Astrocyte (in vitro differentiated cells and primary cell): ENCODE results near the gene NXPH3. TPM values are rescaled to one million over a fixed set of nuclear protein-coding genes. Genes with fewer than 3 reads are reported as not detected.

ENCODE experiments used
- DNase-seq: peaks from one replicate; pipeline ENCODE4 v3.0.0-alpha.2; 2010; ENCODE audit warnings: low read depth
- FAIRE-seq: peaks from 2 replicates; lab custom pipeline; 2011; peaks lifted over from hg19 to GRCh38; lab: Jason Lieb, UNC
- H2AFZ ChIP-seq: 2 replicates; pipeline ENCODE4 v1.6.0; 2012; ENCODE audit warnings: low read depth, low read length, inconsistent platforms
- H3K27ac ChIP-seq: 2 replicates; pipeline ENCODE4 v1.5.1; 2011; ENCODE audit warnings: low read depth, low read length, inconsistent platforms
- H3K27me3 ChIP-seq: 2 replicates; pipeline ENCODE4 v1.6.0; 2011; ENCODE audit warnings: low read length, inconsistent platforms; ENCODE audit not compliant: insufficient read depth
- H3K36me3 ChIP-seq: 2 replicates; pipeline ENCODE4 v1.5.1; 2011; ENCODE audit warnings: low read length, inconsistent platforms; ENCODE audit not compliant: insufficient read depth
- H3K4me1 ChIP-seq: 2 replicates; pipeline ENCODE4 v1.5.1; 2011; ENCODE audit warnings: low read length, inconsistent platforms; ENCODE audit not compliant: insufficient read depth
- H3K4me2 ChIP-seq: 2 replicates; pipeline ENCODE4 v1.6.0; 2012; ENCODE audit warnings: low read length, inconsistent platforms
- H3K4me3 ChIP-seq: 2 replicates; pipeline ENCODE4 v1.5.1; 2011; ENCODE audit warnings: low read depth, mild to moderate bottlenecking, low read length, inconsistent platforms; ENCODE audit not compliant: insufficient read depth
- H3K79me2 ChIP-seq: 2 replicates; pipeline ENCODE4 v1.6.0; 2012; ENCODE audit warnings: mild to moderate bottlenecking, low read length, inconsistent platforms; ENCODE audit not compliant: insufficient read depth
- H3K9ac ChIP-seq: 2 replicates; pipeline ENCODE4 v1.6.0; 2012; ENCODE audit warnings: mild to moderate bottlenecking, low read length, inconsistent platforms
- H3K9me3 ChIP-seq: 2 replicates; pipeline ENCODE4 v1.5.1; 2012; ENCODE audit warnings: low read depth, mild to moderate bottlenecking, low read length, inconsistent platforms; ENCODE audit not compliant: insufficient read depth
- H4K20me1 ChIP-seq: 2 replicates; pipeline ENCODE4 v1.6.0; 2012; ENCODE audit warnings: low read length, inconsistent platforms; ENCODE audit not compliant: insufficient read depth
- H3K27ac Mint-ChIP-seq: one replicate; pipeline ENCODE4 v1.8.0; 2021; ENCODE audit warnings: mild to moderate bottlenecking, mixed read lengths; ENCODE audit not compliant: unreplicated experiment
- H3K27me3 Mint-ChIP-seq: one replicate; pipeline ENCODE4 v1.8.0; 2021; ENCODE audit warnings: low read depth, mixed read lengths; ENCODE audit not compliant: unreplicated experiment
- H3K36me3 Mint-ChIP-seq: one replicate; pipeline ENCODE4 v1.8.0; 2021; ENCODE audit warnings: low read depth, mixed read lengths; ENCODE audit not compliant: unreplicated experiment
- H3K4me1 Mint-ChIP-seq: one replicate; pipeline ENCODE4 v1.8.0; 2021; ENCODE audit warnings: low read depth, mixed read lengths; ENCODE audit not compliant: unreplicated experiment
- H3K4me3 Mint-ChIP-seq: one replicate; pipeline ENCODE4 v1.8.0; 2021; ENCODE audit warnings: mild to moderate bottlenecking, moderate library complexity, mixed read lengths; ENCODE audit not compliant: unreplicated experiment
- H3K9me3 Mint-ChIP-seq: one replicate; pipeline ENCODE4 v1.8.0; 2021; ENCODE audit warnings: mild to moderate bottlenecking, mixed read lengths; ENCODE audit not compliant: unreplicated experiment
- CTCF ChIP-seq: IDR thresholded peaks from 2 replicates; pipeline ENCODE4 v1.5.1; 2011; ENCODE audit warnings: low read depth, mild to moderate bottlenecking, inconsistent platforms, low read length, moderate library complexity; ENCODE audit not compliant: insufficient read depth
- EZH2 ChIP-seq: IDR thresholded peaks from 2 replicates; pipeline ENCODE4 v1.6.1; 2012; ENCODE audit warnings: mild to moderate bottlenecking, low read length, inconsistent platforms; ENCODE audit not compliant: insufficient read depth
- total RNA-seq: library from RNA; stranded (reverse); gene quantifications from 2 replicates; pipeline ENCODE4 v1.2.1, GENCODE V29; 2021

Gene NXPH3
- total RNA-seq, 1 donor from 2014 or later, result 0.43 TPM

- FAIRE-seq (no peak), DNase-seq (no peak)
- Histone ChIP-seq H3K4me3 (no peak overlapping the region), H3K79me2 (no peaks in the 10 kb centered on the region), H3K36me3 (no peaks in the 10 kb centered on the region), H3K27me3 (peaks cover 44% of the 10 kb centered on the region), H3K9me3 (no peaks in the 10 kb centered on the region), H4K20me1 (no peaks in the 10 kb centered on the region), H3K4me2 (peak overlapping the region; percentile 86), H2AFZ (no peak overlapping the region), H3K27ac (no peak overlapping the region), H3K4me1 (no peaks in the 10 kb centered on the region), H3K9ac (no peak overlapping the region)
- H3K27ac Mint-ChIP-seq, result no peak overlapping the region
- peaks cover 1% of the 10 kb centered on the region for H3K4me1 Mint-ChIP-seq
- peak overlapping the region; percentile 42 for H3K4me3 Mint-ChIP-seq
- H3K36me3 Mint-ChIP-seq, result peaks cover 2% of the 10 kb centered on the region
- TF ChIP-seq CTCF, result no peak
- TF ChIP-seq EZH2, result no peak
- H3K9me3 Mint-ChIP-seq, result no peaks in the 10 kb centered on the region
- peaks cover 56% of the 10 kb centered on the region for H3K27me3 Mint-ChIP-seq
Observed at GRCh38 chr17:49570540-49571242, 5.0 kb upstream of the NXPH3 start.

DNA sequence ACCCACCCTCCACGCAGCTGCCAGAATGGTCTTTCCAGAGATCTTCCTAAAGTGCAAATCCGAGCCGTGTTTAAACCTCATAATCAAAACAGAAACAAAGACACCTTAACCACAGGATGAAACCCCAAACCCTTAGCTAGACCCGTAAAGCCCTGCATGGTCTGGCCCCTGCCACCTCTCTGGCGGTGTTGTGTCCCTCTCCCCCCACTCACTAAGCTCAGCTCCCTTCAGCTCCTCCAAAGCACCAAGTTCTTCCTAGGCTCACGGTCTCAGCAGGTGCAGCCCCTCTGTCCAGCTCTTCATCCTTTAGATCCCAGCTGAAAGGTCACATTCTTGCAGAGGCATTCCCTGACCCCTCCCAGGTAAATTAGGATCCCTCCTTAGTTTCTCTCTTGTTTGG, 4.4 kb upstream of the NXPH3 start:
- Mint-ChIP-seq H3K27ac (no peak overlapping the region), H3K9me3 (no peaks in the 10 kb centered on the region), H3K36me3 (peaks cover 2% of the 10 kb centered on the region), H3K4me1 (no peaks in the 10 kb centered on the region), H3K27me3 (peaks cover 51% of the 10 kb centered on the region), H3K4me3 (no peak overlapping the region)
- peaks cover 5% of the 10 kb centered on the region for H3K4me1 ChIP-seq
- no peaks in the 10 kb centered on the region for H3K79me2 ChIP-seq
- H3K27me3 ChIP-seq, result peaks cover 43% of the 10 kb centered on the region
- no peaks in the 10 kb centered on the region for H4K20me1 ChIP-seq
- H2AFZ ChIP-seq, result no peak overlapping the region
- no peak for TF ChIP-seq EZH2
- TF ChIP-seq CTCF, result no peak
- H3K4me2 ChIP-seq, result no peak overlapping the region
- FAIRE-seq (no peak), DNase-seq (no peak)
- no peaks in the 10 kb centered on the region for H3K9me3 ChIP-seq
- H3K27ac ChIP-seq, result no peak overlapping the region
- H3K36me3 ChIP-seq, result no peaks in the 10 kb centered on the region
- H3K4me3 ChIP-seq, result no peak overlapping the region
- H3K9ac ChIP-seq, result no peak overlapping the region

- H3K79me2 ChIP-seq, result no peaks in the 10 kb centered on the region
- FAIRE-seq (no peak), DNase-seq (no peak)
- no peak overlapping the region for H3K4me3 ChIP-seq
- no peak overlapping the region for H3K27ac ChIP-seq
- H3K27me3 ChIP-seq, result peaks cover 43% of the 10 kb centered on the region
- no peaks in the 10 kb centered on the region for H4K20me1 ChIP-seq
- Mint-ChIP-seq H3K27ac (no peak overlapping the region), H3K4me1 (no peaks in the 10 kb centered on the region), H3K36me3 (peaks cover 2% of the 10 kb centered on the region), H3K27me3 (peaks cover 50% of the 10 kb centered on the region), H3K4me3 (no peak overlapping the region), H3K9me3 (no peaks in the 10 kb centered on the region)
- no peak overlapping the region for H2AFZ ChIP-seq
- no peak overlapping the region for H3K9ac ChIP-seq
- TF ChIP-seq CTCF, result no peak
- no peak for TF ChIP-seq EZH2
- H3K4me2 ChIP-seq, result no peak overlapping the region
- peaks cover 6% of the 10 kb centered on the region for H3K4me1 ChIP-seq
- H3K9me3 ChIP-seq, result no peaks in the 10 kb centered on the region
- H3K36me3 ChIP-seq, result no peaks in the 10 kb centered on the region
Observed at GRCh38 chr17:49571764-49572163, 3.9 kb upstream of the NXPH3 start.
